ENCODE measurements around the gene GRIN2A. TPM values are rescaled to one million over a fixed set of nuclear protein-coding genes. Genes with fewer than 3 reads are reported as not detected.

GRIN2A gene
- total RNA-seq, 2 donors from 2014 or later, result 0.27 to 2.5 TPM

DNA sequence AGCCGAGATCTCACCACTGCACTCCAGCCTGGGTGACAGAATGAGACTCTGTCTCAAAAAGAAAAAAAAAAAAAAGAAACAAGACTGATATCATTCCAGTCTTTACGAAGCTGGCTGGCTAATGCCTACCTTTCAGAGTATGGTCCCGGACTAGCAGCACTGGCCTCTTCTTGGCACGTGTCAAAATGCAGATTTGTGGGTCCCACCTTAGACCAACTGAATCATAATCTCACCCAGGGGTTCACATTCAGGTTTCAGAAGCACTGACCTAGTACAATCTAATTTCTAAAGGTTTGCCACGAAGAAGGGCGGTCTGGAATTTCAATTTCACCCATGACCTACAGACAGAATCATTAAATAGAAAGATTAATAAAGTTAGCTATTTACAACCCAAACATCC lies 43.4 kb upstream of the GRIN2A start:
- ATAC-seq (ENCODE audit: insufficient number of reproducible peaks, low FRiP score, low read depth), result no peak

DNA sequence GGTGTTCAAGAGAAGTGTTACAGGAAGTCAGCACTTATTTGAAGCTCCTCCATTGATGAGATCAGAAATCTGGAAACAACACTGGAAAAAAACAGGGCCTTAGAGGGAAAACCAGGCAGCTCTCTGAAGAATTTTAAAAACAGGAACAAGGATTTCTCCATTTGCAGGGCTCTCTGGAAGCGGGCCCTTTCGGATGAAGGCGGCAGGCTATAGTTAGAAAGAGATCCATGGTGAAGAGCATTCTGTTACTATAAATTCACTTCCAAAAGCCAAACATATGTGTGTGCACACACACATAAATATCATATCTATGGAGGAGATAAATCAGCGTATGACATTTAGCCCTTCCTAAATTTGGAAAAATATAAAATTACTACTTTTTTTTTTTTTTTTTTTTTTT lies 42.6 kb upstream of the GRIN2A start:
- Histone ChIP-seq H3K27me3 (replicated peaks; ENCODE audit: insufficient read depth) (no peaks in the 10 kb centered on the region), H3K27ac (no peak overlapping the region), H3K4me3 (no peak overlapping the region), H3K4me1 (ENCODE audit: control insufficient read depth in 1 of 2, low read depth in 2 of 2) (no peaks in the 10 kb centered on the region), H3K36me3 (no peaks in the 10 kb centered on the region), H3K9me3 (no peaks in the 10 kb centered on the region)
- DNase-seq (ENCODE audit: low spot score) (no peak), ATAC-seq (ENCODE audit: insufficient number of reproducible peaks, low FRiP score, low read depth) (no peak)
- TF ChIP-seq, protein P1, sequence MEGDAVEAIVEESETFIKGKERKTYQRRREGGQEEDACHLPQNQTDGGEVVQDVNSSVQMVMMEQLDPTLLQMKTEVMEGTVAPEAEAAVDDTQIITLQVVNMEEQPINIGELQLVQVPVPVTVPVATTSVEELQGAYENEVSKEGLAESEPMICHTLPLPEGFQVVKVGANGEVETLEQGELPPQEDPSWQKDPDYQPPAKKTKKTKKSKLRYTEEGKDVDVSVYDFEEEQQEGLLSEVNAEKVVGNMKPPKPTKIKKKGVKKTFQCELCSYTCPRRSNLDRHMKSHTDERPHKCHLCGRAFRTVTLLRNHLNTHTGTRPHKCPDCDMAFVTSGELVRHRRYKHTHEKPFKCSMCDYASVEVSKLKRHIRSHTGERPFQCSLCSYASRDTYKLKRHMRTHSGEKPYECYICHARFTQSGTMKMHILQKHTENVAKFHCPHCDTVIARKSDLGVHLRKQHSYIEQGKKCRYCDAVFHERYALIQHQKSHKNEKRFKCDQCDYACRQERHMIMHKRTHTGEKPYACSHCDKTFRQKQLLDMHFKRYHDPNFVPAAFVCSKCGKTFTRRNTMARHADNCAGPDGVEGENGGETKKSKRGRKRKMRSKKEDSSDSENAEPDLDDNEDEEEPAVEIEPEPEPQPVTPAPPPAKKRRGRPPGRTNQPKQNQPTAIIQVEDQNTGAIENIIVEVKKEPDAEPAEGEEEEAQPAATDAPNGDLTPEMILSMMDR (IDR thresholded peaks at IDR 0.05), result no peak

More for the DNA sequence above, 43.4 kb upstream of the GRIN2A start:
- DNase-seq (ENCODE audit: low spot score), result no peak
- Histone ChIP-seq H3K36me3 (no peaks in the 10 kb centered on the region), H3K9me3 (no peaks in the 10 kb centered on the region), H3K27ac (no peak overlapping the region), H3K4me3 (no peak overlapping the region), H3K27me3 (replicated peaks; ENCODE audit: insufficient read depth) (no peaks in the 10 kb centered on the region), H3K4me1 (ENCODE audit: control insufficient read depth in 1 of 2, low read depth in 2 of 2) (no peaks in the 10 kb centered on the region)
- TF ChIP-seq, protein P1 (IDR thresholded peaks at IDR 0.05), result no peak

DNA sequence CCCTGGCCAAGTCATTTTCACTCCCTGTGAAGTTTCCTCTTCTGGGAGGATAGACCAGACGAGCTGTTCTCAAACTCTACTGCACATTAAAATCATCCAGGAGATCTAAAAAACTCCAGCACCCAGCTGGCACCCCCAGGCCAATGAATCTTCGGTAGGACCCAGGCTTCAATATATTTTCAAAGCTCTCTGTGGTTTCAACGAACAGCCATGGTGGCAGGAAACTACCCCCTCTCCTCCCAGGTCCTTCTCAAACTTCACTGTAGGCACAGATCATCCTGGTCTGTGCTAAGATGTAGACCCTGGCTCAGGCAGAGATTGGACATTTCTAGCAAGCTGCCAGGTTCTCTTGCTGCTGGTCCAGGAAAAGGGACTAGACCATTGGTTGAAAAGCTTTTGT lies 38.7 kb upstream of the GRIN2A start:
- H3K4me1 ChIP-seq (ENCODE audit: control insufficient read depth in 1 of 2, low read depth in 2 of 2), result no peaks in the 10 kb centered on the region
- H3K36me3 ChIP-seq, result no peaks in the 10 kb centered on the region
- no peak overlapping the region for H3K4me3 ChIP-seq
- DNase-seq (ENCODE audit: low spot score) (no peak), ATAC-seq (ENCODE audit: insufficient number of reproducible peaks, low FRiP score, low read depth) (no peak)
- TF ChIP-seq, protein P1 (IDR thresholded peaks at IDR 0.05), result no peak
- H3K27me3 ChIP-seq (replicated peaks; ENCODE audit: insufficient read depth), result no peaks in the 10 kb centered on the region
- H3K27ac ChIP-seq, result no peak overlapping the region
- H3K9me3 ChIP-seq, result no peaks in the 10 kb centered on the region

DNA sequence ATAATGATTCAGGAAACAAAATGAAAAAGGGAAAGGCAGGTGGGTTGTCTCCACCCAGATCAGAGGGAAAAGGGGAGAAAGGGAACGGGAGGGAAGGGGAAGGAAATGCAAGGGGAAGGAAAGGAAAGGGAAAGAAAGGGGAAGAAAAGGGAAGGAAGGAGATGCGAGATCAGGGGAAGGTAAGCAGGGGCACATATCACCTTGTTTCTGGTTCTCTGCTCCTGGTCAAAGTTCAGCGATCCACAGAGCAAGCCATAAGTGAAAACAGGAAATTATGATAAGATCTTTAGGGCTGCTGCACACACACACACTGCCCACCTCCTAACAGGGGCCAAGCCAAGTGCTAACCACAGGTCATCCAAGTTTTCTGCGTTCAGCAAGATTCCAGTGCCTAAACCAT lies 37.5 kb upstream of the GRIN2A start:
- DNase-seq (ENCODE audit: low spot score), result no peak

DNA sequence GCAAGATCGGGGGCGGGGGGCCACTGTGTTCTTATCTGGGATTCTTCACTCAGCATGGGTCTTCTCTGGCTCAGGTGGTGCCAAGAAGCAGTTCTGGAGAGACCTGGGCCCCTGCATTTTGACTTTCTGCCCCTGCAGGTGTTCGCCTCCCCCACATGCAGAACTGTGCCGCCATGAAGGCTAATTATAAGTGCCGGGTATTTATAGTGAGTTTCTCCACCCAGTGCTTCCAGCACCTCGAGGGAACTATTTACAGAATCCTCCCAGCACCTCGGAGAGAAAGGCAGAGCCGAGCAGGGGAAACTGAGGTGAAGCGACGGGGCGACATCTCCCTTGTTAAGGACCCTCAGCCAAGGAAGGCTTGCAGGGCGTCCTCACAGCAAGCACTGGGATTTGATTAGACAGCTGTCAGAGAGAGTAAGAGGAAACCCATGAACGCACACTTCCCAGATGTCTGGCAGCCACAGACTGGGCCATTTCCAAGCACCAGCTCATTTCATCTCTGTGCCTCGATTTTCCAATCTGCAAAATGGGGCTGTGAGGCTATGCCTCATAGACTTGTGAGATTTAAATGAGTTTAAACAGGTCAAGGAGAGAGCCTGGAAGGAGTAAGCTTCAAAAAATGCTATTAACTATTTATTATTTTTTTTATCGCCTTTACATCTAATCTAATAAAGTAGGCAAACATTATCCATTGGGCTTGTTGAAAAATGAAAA lies 36.4 kb upstream of the GRIN2A start:
- no peak for DNase-seq (ENCODE audit: low spot score)
- Histone ChIP-seq H3K4me3 (no peak overlapping the region), H3K4me1 (ENCODE audit: control insufficient read depth in 1 of 2, low read depth in 2 of 2) (no peaks in the 10 kb centered on the region), H3K36me3 (no peaks in the 10 kb centered on the region), H3K27ac (no peak overlapping the region), H3K9me3 (no peaks in the 10 kb centered on the region), H3K27me3 (replicated peaks; ENCODE audit: insufficient read depth) (no peaks in the 10 kb centered on the region)
- no peak for ATAC-seq (ENCODE audit: insufficient number of reproducible peaks, low FRiP score, low read depth)
- TF ChIP-seq, protein P1 (IDR thresholded peaks at IDR 0.05), result no peak

More for the DNA sequence above, 37.5 kb upstream of the GRIN2A start:
- Histone ChIP-seq H3K27ac (no peak overlapping the region), H3K4me1 (ENCODE audit: control insufficient read depth in 1 of 2, low read depth in 2 of 2) (no peaks in the 10 kb centered on the region), H3K9me3 (no peaks in the 10 kb centered on the region), H3K36me3 (no peaks in the 10 kb centered on the region), H3K4me3 (no peak overlapping the region), H3K27me3 (replicated peaks; ENCODE audit: insufficient read depth) (no peaks in the 10 kb centered on the region)
- no peak for ATAC-seq (ENCODE audit: insufficient number of reproducible peaks, low FRiP score, low read depth)
- TF ChIP-seq, protein P1 (IDR thresholded peaks at IDR 0.05), result no peak
